ENCODE measurements around the gene SEMA5A.

The SEMA5A gene

GRCh38 chr5:9072701-9073100, 473.2 kb downstream of the SEMA5A start:
- DNase-seq (ENCODE audit: low read depth in 2 of 3, low spot score in 1 of 3): no peak

- DNase-seq (ENCODE audit: low read depth in 2 of 3, low spot score in 1 of 3): no peak
These were observed 474.4 kb downstream of the SEMA5A start for GRCh38 chr5:9071524-9071923.

- DNase-seq (ENCODE audit: low read depth in 2 of 3, low spot score in 1 of 3): no peak
These were observed 474.8 kb downstream of the SEMA5A start for GRCh38 chr5:9071074-9071473.

- DNase-seq (ENCODE audit: low read depth in 2 of 3, low spot score in 1 of 3): no peak
These were observed 476.2 kb downstream of the SEMA5A start for GRCh38 chr5:9069650-9070049.

GRCh38 chr5:9067154-9067553, 478.7 kb downstream of the SEMA5A start:
- DNase-seq (ENCODE audit: low read depth in 2 of 3, low spot score in 1 of 3): no peak

- DNase-seq (ENCODE audit: low read depth in 2 of 3, low spot score in 1 of 3): no peak
These were observed 479.5 kb downstream of the SEMA5A start for GRCh38 chr5:9066349-9066748.

GRCh38 chr5:9063615-9064245, 482.1 kb downstream of the SEMA5A start:
- DNase-seq (ENCODE audit: low read depth in 2 of 3, low spot score in 1 of 3): no peak

- DNase-seq (ENCODE audit: low read depth in 2 of 3, low spot score in 1 of 3): no peak
These were observed 483.0 kb downstream of the SEMA5A start for GRCh38 chr5:9062873-9063272.

GRCh38 chr5:9059920-9060691, 485.8 kb downstream of the SEMA5A start:
- no peak for DNase-seq (ENCODE audit: low read depth in 2 of 3, low spot score in 1 of 3)

- DNase-seq (ENCODE audit: low read depth in 2 of 3, low spot score in 1 of 3): no peak
These were observed 487.2 kb downstream of the SEMA5A start for GRCh38 chr5:9058666-9059065.

GRCh38 chr5:9058161-9058560, 487.7 kb downstream of the SEMA5A start:
- no peak for DNase-seq (ENCODE audit: low read depth in 2 of 3, low spot score in 1 of 3)

- no peak for DNase-seq (ENCODE audit: low read depth in 2 of 3, low spot score in 1 of 3)
These were observed 488.4 kb downstream of the SEMA5A start for GRCh38 chr5:9057406-9058000.

- DNase-seq (ENCODE audit: low read depth in 2 of 3, low spot score in 1 of 3): no peak
These were observed 489.8 kb downstream of the SEMA5A start for GRCh38 chr5:9056046-9056445.

GRCh38 chr5:9054821-9055589, 490.9 kb downstream of the SEMA5A start:
- DNase-seq (ENCODE audit: low read depth in 2 of 3, low spot score in 1 of 3): no peak

GRCh38 chr5:9054322-9054721, 491.6 kb downstream of the SEMA5A start:
- no peak for DNase-seq (ENCODE audit: low read depth in 2 of 3, low spot score in 1 of 3)

- DNase-seq (ENCODE audit: low read depth in 2 of 3, low spot score in 1 of 3): no peak
These were observed 493.5 kb downstream of the SEMA5A start for GRCh38 chr5:9052421-9052820.

GRCh38 chr5:9051779-9052178, 494.1 kb downstream of the SEMA5A start:
- no peak for DNase-seq (ENCODE audit: low read depth in 2 of 3, low spot score in 1 of 3)

GRCh38 chr5:9047932-9048331, 497.9 kb downstream of the SEMA5A start:
- no peak for DNase-seq (ENCODE audit: low read depth in 2 of 3, low spot score in 1 of 3)

- DNase-seq (ENCODE audit: low read depth in 2 of 3, low spot score in 1 of 3): no peak
These were observed 499.0 kb downstream of the SEMA5A start for GRCh38 chr5:9046756-9047481.

- DNase-seq (ENCODE audit: low read depth in 2 of 3, low spot score in 1 of 3): no peak
These were observed 499.9 kb downstream of the SEMA5A start for GRCh38 chr5:9045946-9046345.

GRCh38 chr5:9042241-9042640, 503.6 kb downstream of the SEMA5A start:
- DNase-seq (ENCODE audit: low read depth in 2 of 3, low spot score in 1 of 3): no peak
